HCT116 (cell line): ENCODE data around the gene SCRN1. TPM values are rescaled to one million over a fixed set of nuclear protein-coding genes. Genes with fewer than 3 reads are reported as not detected.

Experiments used
- ATAC-seq: fragments of 200-7000 bp; cut with Tn5 transposase; 2 replicates; pipeline ENCODE4 v1.9.1; 2020; ENCODE audit warnings: mild to moderate bottlenecking, moderate library complexity
- BruUV-seq: library from RNA; stranded (reverse); fragments of 400-500 nt; replicated peaks from 2 replicates; lab custom pipeline; 2021; lab: Mats Ljungman, UMichigan
- CTCF ChIA-PET: fragments of 300-600 bp; sonication (Branson Sonifier 250); formaldehyde crosslinking; loops from one replicate; lab custom pipeline; 2021; ENCODE audit warnings: antibody characterized with exemption; lab: Charles Lee
- POLR2A ChIA-PET: fragments of 300-600, 350-600 bp; sonication (Branson Sonifier 250); formaldehyde crosslinking; loops from one replicate; lab custom pipeline; 2021; ENCODE audit warnings: antibody characterized with exemption; lab: Charles Lee
- RAD21 ChIA-PET, 2 experiments: fragments of 300-600 bp; sonication (Branson Sonifier 250); formaldehyde crosslinking; loops; one replicate each; lab custom pipeline; 2023; ENCODE audit warnings: low total read pairs in 2 of 2; ENCODE audit not compliant: uncharacterized antibody in 2 of 2, unreplicated experiment in 2 of 2, low non-redundant PET in 1 of 2; lab: Charles Lee
- DNase-seq: peaks from one replicate; pipeline ENCODE4 v3.0.0-alpha.2; 2010; ENCODE audit warnings: low read depth, low spot score
- H2AFZ ChIP-seq: fragments of 200-600 bp; shearing (Covaris generic), sonication (generic); 2 replicates; pipeline ENCODE4 v1.6.1; 2017; ENCODE audit warnings: low read depth, mixed run types, mixed read lengths, antibody characterized with exemption, low read length; ENCODE audit not compliant: poor library complexity, severe bottlenecking
- H3K27ac ChIP-seq: 2 replicates; pipeline ENCODE4 v1.5.1; 2012; ENCODE audit warnings: low read depth, low read length
- H3K27me3 ChIP-seq: fragments of 200-600 bp; sonication (generic); 2 replicates; pipeline ENCODE4 v1.6.1; 2016; ENCODE audit warnings: mixed run types, low read length, mixed read lengths; ENCODE audit not compliant: insufficient read depth
- H3K36me3 ChIP-seq, 2 experiments: fragments of 200-500 bp in 1 of 2; fragments of 200-600 bp in 1 of 2; sonication (Bioruptor generic) in 1 of 2; sonication (generic) in 1 of 2; 2 replicates each; pipeline versions ENCODE4 v1.5.1 to v1.6.1; 2014 to 2016; ENCODE audit warnings: low read length in 2 of 2, inconsistent platforms in 1 of 2, mixed read lengths in 1 of 2, mixed run types in 1 of 2; ENCODE audit not compliant: insufficient read depth in 2 of 2, control insufficient read depth in 1 of 2
- H3K4me1 ChIP-seq, 2 experiments: fragments of 200-600 bp in 1 of 2; sonication (generic) in 1 of 2; 2 replicates each; pipeline versions ENCODE4 v1.5.1 to v1.6.1; 2012 to 2017; ENCODE audit warnings: low read length in 2 of 2, inconsistent platforms in 1 of 2, mild to moderate bottlenecking in 1 of 2, mixed read lengths in 1 of 2, mixed run types in 1 of 2, moderate library complexity in 1 of 2; ENCODE audit not compliant: insufficient read depth in 2 of 2, control insufficient read depth in 1 of 2
- H3K4me2 ChIP-seq: fragments of 200-600 bp; sonication (generic); 2 replicates; pipeline ENCODE4 v1.6.1; 2017; ENCODE audit warnings: mixed run types, low read length, mixed read lengths
- H3K4me3 ChIP-seq, 2 experiments: fragments of 200-600 bp in 1 of 2; sonication (generic) in 1 of 2; replicated peaks in 1 of 2; 2 replicates each; pipeline ENCODE4 v1.5.1; 2011 to 2016; ENCODE audit warnings: low read length in 2 of 2, control low read depth in 1 of 2, low read depth in 1 of 2, mild to moderate bottlenecking in 1 of 2, mixed read lengths in 1 of 2, mixed run types in 1 of 2
- H3K79me2 ChIP-seq: fragments of 200-600 bp; sonication (generic); 2 replicates; pipeline ENCODE4 v1.6.1; 2017; ENCODE audit warnings: mild to moderate bottlenecking, mixed run types, low read length, moderate library complexity, mixed read lengths; ENCODE audit not compliant: insufficient read depth
- H3K9ac ChIP-seq: fragments of 200-600 bp; sonication (generic); 2 replicates; pipeline ENCODE4 v1.6.1; 2016; ENCODE audit warnings: low read length, mixed read lengths
- H3K9me2 ChIP-seq: fragments of 200-600 bp; sonication (generic), shearing (Covaris generic); 2 replicates; pipeline ENCODE4 v1.6.1; 2017; ENCODE audit warnings: mixed run types, mild to moderate bottlenecking, moderate library complexity; ENCODE audit not compliant: insufficient read depth
- H3K9me3 ChIP-seq, 2 experiments: fragments of 200-500 bp in 1 of 2; fragments of 200-600 bp in 1 of 2; sonication (Bioruptor generic) in 1 of 2; sonication (generic) in 1 of 2; 2 replicates each; pipeline ENCODE4 v1.6.1; 2014 to 2017; ENCODE audit warnings: low read length in 2 of 2, mixed read lengths in 2 of 2, inconsistent platforms in 1 of 2, low read depth in 1 of 2, mild to moderate bottlenecking in 1 of 2, mixed run types in 1 of 2, moderate library complexity in 1 of 2; ENCODE audit not compliant: control insufficient read depth in 1 of 2, insufficient read depth in 1 of 2
- H4K20me1 ChIP-seq: fragments of 200-600 bp; sonication (generic), shearing (Covaris generic); 2 replicates; pipeline ENCODE4 v1.6.1; 2017; ENCODE audit warnings: mixed run types, mild to moderate bottlenecking, moderate library complexity; ENCODE audit not compliant: insufficient read depth
- CTCF ChIP-seq, 3 experiments: fragments of 200-600 bp in 1 of 3; sonication (generic) in 1 of 3; IDR thresholded peaks in 2 of 3; conservative IDR thresholded peaks in 1 of 3; 2 replicates each; pipeline ENCODE4 v1.5.1; 2012 to 2017; ENCODE audit warnings: low read depth in 2 of 3, low read length in 2 of 3, antibody characterized with exemption in 1 of 3, borderline replicate concordance in 1 of 3, control low read depth in 1 of 3, mild to moderate bottlenecking in 1 of 3, mixed read lengths in 1 of 3, mixed run types in 1 of 3, moderate library complexity in 1 of 3; ENCODE audit not compliant: insufficient read depth in 1 of 3
- EZH2phosphoT487 ChIP-seq: fragments of 200-600 bp; IDR thresholded peaks from 2 replicates; pipeline ENCODE4 v1.6.1; 2018; ENCODE audit warnings: antibody characterized with exemption, borderline replicate concordance
- MAX ChIP-seq: IDR thresholded peaks from 2 replicates; pipeline ENCODE4 v1.6.1; 2012
- POLR2AphosphoS5 ChIP-seq: IDR thresholded peaks from 2 replicates; pipeline ENCODE4 v1.6.1; 2011; ENCODE audit warnings: mild to moderate bottlenecking, low read depth, low read length, moderate library complexity
- RAD21 ChIP-seq: IDR thresholded peaks from 2 replicates; pipeline ENCODE4 v1.6.1; 2012; ENCODE audit warnings: low read depth, mild to moderate bottlenecking
- SP1 ChIP-seq: IDR thresholded peaks from 2 replicates; pipeline ENCODE4 v1.6.1; 2012; ENCODE audit warnings: low read depth
- SRF ChIP-seq: IDR thresholded peaks from 2 replicates; pipeline ENCODE4 v1.6.1; 2012; ENCODE audit warnings: low read depth
- ZNF274 ChIP-seq: fragments of 200-500 bp; sonication (Bioruptor generic); IDR thresholded peaks from 2 replicates; pipeline ENCODE4 v1.6.1; 2014; ENCODE audit warnings: mild to moderate bottlenecking, low read depth, low read length, inconsistent platforms
- intact Hi-C: fragments of 100-400 bp; cut with micrococcal nuclease; formaldehyde crosslinking; loops from 2 replicates; pipeline ENCODE4 v1.10.0; 2022
- total RNA-seq: library from RNA; stranded (reverse); gene quantifications from one replicate; pipeline ENCODE4 v1.2.1, GENCODE V29; 2021; ENCODE audit not compliant: unreplicated experiment

The SCRN1 gene
- total RNA-seq, 1 experiment from 2014 or later: 76.8 TPM

- ATAC-seq: peak; percentile 93
- CTCF ChIA-PET: interaction anchor here (0.6 to 3.3 kb wide), 17 partner anchors 11 to 1000 kb away, joined by 3 to 37 read pairs (median 4); partner anchors contain the start of gene WIPF3
- no peak overlapping the region for H3K27ac ChIP-seq
Observed at GRCh38 chr7:29921404-29922010, 68.1 kb downstream of the SCRN1 start.

More at GRCh38 chr7:29921404-29922010, 68.1 kb downstream of the SCRN1 start:
- POLR2A ChIA-PET: no interaction called here
- Histone ChIP-seq H3K36me3 (peaks cover 3 to 11% of the 10 kb centered on the region in 2 experiments; a peak in 3 of 4 replicates), H3K9me2 (no peaks in the 10 kb centered on the region), H3K4me3 (no peak overlapping the region), H2AFZ (no peak overlapping the region), H3K4me1 (no peaks in the 10 kb centered on the region), H3K79me2 (no peaks in the 10 kb centered on the region), H3K4me2 (no peak overlapping the region), H3K9ac (no peak overlapping the region), H4K20me1 (no peaks in the 10 kb centered on the region)
- no TSS peak for BruUV-seq
- TF ChIP-seq POLR2AphosphoS5: no peak
- TF ChIP-seq MAX: no peak
- peak; percentile 86 for TF ChIP-seq RAD21
- no peak for TF ChIP-seq EZH2phosphoT487
- no peak for TF ChIP-seq ZNF274
- peak; percentile 77 to 96 (median 88) for TF ChIP-seq CTCF (IDR thresholded peaks at IDR 0.05 in 2 of 3, conservative IDR thresholded peaks at IDR 0.05 in 1 of 3; ENCODE audit: borderline replicate concordance in 1 of 3, insufficient read depth in 1 of 3, low read depth in 2 of 3, low read length in 2 of 3)
- no peak for TF ChIP-seq SP1
- TF ChIP-seq SRF: no peak
- TF ChIP-seq, all 23 proteins: peak for 2
- Histone ChIP-seq H3K9me3 (no peaks in the 10 kb centered on the region), H3K27me3 (no peaks in the 10 kb centered on the region)
- peak; percentile 46 for DNase-seq
- RAD21 ChIA-PET: interaction anchor here (0.5 to 1.7 kb wide), 7 partner anchors 44 to 174 kb away, joined by 3 to 4 read pairs (median 3); no protein-coding TSS in a partner anchor
- intact Hi-C loops: loop anchor here (1.0 to 2.0 kb wide), 3 partner anchors 157 to 285 kb away; no protein-coding TSS in a partner anchor
